ENCODE measurements around the gene PAPSS1.

PAPSS1 gene

DNA sequence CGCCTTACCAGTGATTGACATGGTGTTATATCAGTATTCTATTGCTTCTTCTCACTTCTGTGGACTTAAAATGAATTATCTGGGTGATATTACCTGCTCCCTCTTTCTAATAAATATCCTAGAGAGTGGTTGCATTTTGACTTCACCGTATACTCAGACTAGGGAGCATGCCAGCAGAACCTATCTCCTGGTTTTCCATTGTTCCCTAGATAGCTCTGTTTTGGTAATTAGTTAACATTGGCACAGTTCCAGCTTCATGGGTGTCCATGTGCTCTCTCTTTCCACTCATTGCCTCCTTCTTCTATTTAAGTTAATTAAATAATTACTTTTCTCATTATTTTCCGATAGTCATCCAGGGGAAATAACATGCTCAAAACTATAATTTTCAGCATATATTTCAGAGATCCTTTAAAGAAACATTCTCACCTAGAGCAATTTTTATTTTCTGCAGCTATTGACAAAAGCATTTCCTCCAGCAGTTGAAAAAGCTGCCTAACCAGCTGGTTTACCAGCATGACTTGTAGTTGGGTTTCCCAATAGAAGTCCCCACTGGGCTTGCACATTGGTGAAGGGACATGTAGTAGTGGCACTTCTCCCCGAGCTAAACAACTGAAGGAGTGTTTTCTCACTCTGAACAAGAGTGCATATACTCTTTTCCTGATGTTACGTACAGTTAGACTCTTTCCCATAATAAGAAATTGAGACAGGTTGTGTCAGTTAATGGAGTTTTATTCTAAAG lies 27.9 kb upstream of the PAPSS1 start:
- no peak overlapping the region for H3K4me3 ChIP-seq (ENCODE audit: low read depth, low read length)
- no peak for DNase-seq (ENCODE audit: low read depth, low spot score)
- TF ChIP-seq, protein P1, sequence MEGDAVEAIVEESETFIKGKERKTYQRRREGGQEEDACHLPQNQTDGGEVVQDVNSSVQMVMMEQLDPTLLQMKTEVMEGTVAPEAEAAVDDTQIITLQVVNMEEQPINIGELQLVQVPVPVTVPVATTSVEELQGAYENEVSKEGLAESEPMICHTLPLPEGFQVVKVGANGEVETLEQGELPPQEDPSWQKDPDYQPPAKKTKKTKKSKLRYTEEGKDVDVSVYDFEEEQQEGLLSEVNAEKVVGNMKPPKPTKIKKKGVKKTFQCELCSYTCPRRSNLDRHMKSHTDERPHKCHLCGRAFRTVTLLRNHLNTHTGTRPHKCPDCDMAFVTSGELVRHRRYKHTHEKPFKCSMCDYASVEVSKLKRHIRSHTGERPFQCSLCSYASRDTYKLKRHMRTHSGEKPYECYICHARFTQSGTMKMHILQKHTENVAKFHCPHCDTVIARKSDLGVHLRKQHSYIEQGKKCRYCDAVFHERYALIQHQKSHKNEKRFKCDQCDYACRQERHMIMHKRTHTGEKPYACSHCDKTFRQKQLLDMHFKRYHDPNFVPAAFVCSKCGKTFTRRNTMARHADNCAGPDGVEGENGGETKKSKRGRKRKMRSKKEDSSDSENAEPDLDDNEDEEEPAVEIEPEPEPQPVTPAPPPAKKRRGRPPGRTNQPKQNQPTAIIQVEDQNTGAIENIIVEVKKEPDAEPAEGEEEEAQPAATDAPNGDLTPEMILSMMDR (IDR thresholded peaks at IDR 0.05; ENCODE audit: low read depth, low read length), result no peak
- in situ Hi-C loops (cut with HindIII; ENCODE audit: low sequenced_read_pairs), result no loop called here

DNA sequence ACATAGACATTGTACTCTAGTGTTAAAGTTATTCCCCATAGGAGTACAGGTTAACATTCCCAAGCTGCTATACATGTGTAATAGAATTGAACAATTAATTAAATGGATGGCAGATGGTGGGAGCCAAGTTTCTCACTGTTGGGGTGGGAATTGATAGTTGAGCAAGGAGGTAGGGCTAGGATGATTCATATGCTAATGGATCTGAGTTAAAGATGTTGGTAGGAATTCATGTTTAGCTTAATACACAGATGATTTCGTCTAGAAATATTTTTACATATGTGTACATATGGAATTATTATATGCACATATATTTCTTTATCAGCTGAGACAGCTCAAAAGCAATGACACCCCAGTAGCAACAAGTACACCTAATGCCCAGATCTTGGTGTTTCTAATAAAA lies 26.1 kb upstream of the PAPSS1 start:
- no peak overlapping the region for H3K4me3 ChIP-seq (ENCODE audit: low read depth, low read length)
- no peak for DNase-seq (ENCODE audit: low read depth, low spot score)
- TF ChIP-seq, protein P1 (IDR thresholded peaks at IDR 0.05; ENCODE audit: low read depth, low read length), result no peak
- in situ Hi-C loops (cut with HindIII; ENCODE audit: low sequenced_read_pairs), result no loop called here

DNA sequence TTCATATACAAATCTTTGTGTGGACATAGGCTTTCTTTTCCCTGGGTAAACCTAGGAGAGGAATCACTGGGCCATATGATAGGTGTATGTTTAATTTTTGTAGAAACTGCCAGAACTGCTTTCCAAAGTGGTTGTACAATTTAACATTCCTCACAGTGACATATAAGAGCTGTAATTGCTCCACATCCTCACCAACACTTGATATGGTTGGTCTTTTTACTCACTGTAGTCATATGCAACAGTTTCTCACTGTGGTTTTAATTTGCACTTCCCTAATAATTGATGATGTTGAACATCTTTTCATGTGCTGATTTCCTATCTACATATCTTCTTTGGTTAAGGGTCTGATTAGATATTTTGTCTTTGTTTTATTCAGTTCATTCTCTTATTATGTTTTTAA lies 24.5 kb upstream of the PAPSS1 start:
- no peak for DNase-seq (ENCODE audit: low read depth, low spot score)
- in situ Hi-C loops (cut with HindIII; ENCODE audit: low sequenced_read_pairs), result no loop called here
- H3K4me3 ChIP-seq (ENCODE audit: low read depth, low read length), result no peak overlapping the region
- TF ChIP-seq, protein P1 (IDR thresholded peaks at IDR 0.05; ENCODE audit: low read depth, low read length), result no peak

DNA sequence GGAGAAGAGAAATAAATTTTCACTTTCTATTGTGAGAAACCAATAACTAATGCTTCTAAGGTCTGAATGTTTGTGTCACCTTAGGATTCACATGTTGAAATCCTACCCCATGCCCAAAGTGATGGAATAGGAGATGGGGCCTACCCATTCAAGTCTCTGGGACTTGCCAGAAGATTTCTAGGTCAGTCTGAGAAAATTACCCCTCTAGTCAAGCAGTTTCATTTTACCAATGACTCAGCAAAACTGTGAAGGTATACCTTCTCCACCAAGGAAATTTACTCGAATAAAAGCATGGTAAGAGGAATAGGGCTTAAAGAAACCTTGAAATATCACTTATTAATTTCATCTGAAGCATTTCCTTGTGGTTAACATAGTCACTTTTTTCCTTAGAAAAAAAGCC lies 23.5 kb upstream of the PAPSS1 start:
- no peak overlapping the region for H3K4me3 ChIP-seq (ENCODE audit: low read depth, low read length)
- no peak for DNase-seq (ENCODE audit: low read depth, low spot score)
- TF ChIP-seq, protein P1 (IDR thresholded peaks at IDR 0.05; ENCODE audit: low read depth, low read length), result no peak
- in situ Hi-C loops (cut with HindIII; ENCODE audit: low sequenced_read_pairs), result no loop called here

DNA sequence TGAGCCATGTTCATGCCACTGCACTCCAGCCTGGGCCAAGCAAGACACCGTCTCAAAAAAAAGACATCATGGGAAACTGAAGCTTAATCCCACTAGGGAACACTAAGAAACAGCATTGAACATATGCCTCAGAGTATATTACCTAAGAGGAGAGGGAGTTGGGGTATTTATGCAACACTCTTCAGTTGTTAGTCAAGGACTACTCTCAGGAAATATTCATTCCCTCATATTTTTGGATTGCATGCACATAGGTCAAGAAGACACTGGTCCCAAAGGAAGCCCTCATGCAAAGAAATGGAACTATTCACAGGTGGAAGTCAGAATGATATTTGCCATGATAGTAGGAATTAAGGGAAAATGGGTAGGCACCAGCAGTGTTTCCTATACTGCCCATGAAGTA lies 22.8 kb upstream of the PAPSS1 start:
- no peak overlapping the region for H3K4me3 ChIP-seq (ENCODE audit: low read depth, low read length)
- TF ChIP-seq, protein P1 (IDR thresholded peaks at IDR 0.05; ENCODE audit: low read depth, low read length), result no peak
- in situ Hi-C loops (cut with HindIII; ENCODE audit: low sequenced_read_pairs), result no loop called here
- no peak for DNase-seq (ENCODE audit: low read depth, low spot score)

DNA sequence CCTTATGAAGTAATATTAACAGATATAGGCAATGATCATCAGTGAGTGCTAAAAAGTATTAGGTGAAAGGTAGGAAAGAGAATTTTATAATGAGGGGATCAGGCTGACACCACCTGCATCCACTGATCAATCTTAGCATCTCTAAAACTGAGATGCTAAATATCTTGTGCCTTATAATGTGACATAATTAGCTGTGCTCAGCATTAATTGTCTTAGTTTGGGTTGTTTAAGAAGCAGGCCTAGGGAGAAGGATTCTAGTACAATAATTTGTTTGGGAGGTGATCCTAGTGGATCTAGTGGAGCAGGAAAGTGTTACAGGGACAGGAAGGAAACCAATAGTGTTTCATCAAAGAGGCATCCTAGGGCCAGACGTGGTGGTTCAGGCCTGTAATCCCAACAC lies 22.2 kb upstream of the PAPSS1 start:
- in situ Hi-C loops (cut with HindIII; ENCODE audit: low sequenced_read_pairs), result no loop called here
- TF ChIP-seq, protein P1 (IDR thresholded peaks at IDR 0.05; ENCODE audit: low read depth, low read length), result no peak
- DNase-seq (ENCODE audit: low read depth, low spot score), result no peak
- H3K4me3 ChIP-seq (ENCODE audit: low read depth, low read length), result no peak overlapping the region

Data from astrocyte of the spinal cord (primary cell).